HepG2 (cell line): ENCODE measurements around the gene LNX2. TPM values are rescaled to one million over a fixed set of nuclear protein-coding genes. Genes with fewer than 3 reads are reported as not detected.

Experiments
- MYC ChIP-seq: sonication (generic); formaldehyde crosslinking; IDR thresholded peaks from 2 replicates; pipeline ENCODE4 v1.9.0; 2021; ENCODE audit warnings: missing genetic modification reagents, borderline replicate concordance
- NR2F1 ChIP-seq, 2 experiments: fragments of 450-650 bp in 1 of 2; formaldehyde crosslinking in 1 of 2; IDR thresholded peaks; 2 replicates each; pipeline versions ENCODE4 v1.5.0 to v1.6.1; 2016 to 2020; ENCODE audit warnings: mild to moderate bottlenecking in 1 of 2, missing compliant biosample characterization in 1 of 2, missing genetic modification reagents in 1 of 2, moderate library complexity in 1 of 2
- RFX1 ChIP-seq: fragments of 450-650 bp; IDR thresholded peaks from 2 replicates; pipeline ENCODE4 v1.6.1; 2017
- TAF1 ChIP-seq: sonication (generic); formaldehyde crosslinking; IDR thresholded peaks from 2 replicates; pipeline ENCODE4 v1.4.0; 2020; ENCODE audit warnings: missing genetic modification reagents
- ZC3H13 ChIP-seq: sonication (generic); formaldehyde crosslinking; IDR thresholded peaks from 2 replicates; pipeline ENCODE4 v1.8.1; 2023; ENCODE audit warnings: mild to moderate bottlenecking, missing genetic modification reagents, moderate library complexity
- ZNF318 ChIP-seq: sonication (generic); formaldehyde crosslinking; IDR thresholded peaks from 2 replicates; pipeline ENCODE4 v1.4.0; 2020; ENCODE audit warnings: mild to moderate bottlenecking, missing genetic modification reagents
- polyA plus RNA-seq, 8 experiments: library from polyadenylated mRNA; depleted of rRNA in 3 of 8; stranded (reverse) in 7 of 8; unstranded in 1 of 8; fragments of >200 nt; fragmentation: Illumina TruSeq in 4 of 8; extraction: Trizol in 4 of 8; gene quantifications; 2 replicates each; pipeline versions ENCODE4 v1.2.1 to v1.2.3, GENCODE V29; 2011 to 2016; ENCODE audit warnings: low read depth in 4 of 8, missing spikeins in 1 of 8, mixed read lengths in 1 of 8; ENCODE audit not compliant: insufficient read depth in 1 of 8
- total RNA-seq, 5 experiments: library from RNA; depleted of rRNA; stranded (reverse); fragments of >200 nt; fragmentation: Illumina TruSeq; extraction: Trizol; gene quantifications; 2 replicates each; pipeline ENCODE4 v1.2.3, GENCODE V29; 2016; ENCODE audit warnings: low read depth in 1 of 5
- TF ChIP-seq, protein P1 (sequence below): IDR thresholded peaks from 2 replicates; pipeline ENCODE4 v1.6.1; 2012; ENCODE audit warnings: inconsistent platforms

The LNX2 gene
- total and polyA plus RNA-seq, 2 of the 13 experiments (the other 11 are each of a cell fraction or from before 2014, with no cell fraction given) = 9.2 to 9.7 TPM

DNA sequence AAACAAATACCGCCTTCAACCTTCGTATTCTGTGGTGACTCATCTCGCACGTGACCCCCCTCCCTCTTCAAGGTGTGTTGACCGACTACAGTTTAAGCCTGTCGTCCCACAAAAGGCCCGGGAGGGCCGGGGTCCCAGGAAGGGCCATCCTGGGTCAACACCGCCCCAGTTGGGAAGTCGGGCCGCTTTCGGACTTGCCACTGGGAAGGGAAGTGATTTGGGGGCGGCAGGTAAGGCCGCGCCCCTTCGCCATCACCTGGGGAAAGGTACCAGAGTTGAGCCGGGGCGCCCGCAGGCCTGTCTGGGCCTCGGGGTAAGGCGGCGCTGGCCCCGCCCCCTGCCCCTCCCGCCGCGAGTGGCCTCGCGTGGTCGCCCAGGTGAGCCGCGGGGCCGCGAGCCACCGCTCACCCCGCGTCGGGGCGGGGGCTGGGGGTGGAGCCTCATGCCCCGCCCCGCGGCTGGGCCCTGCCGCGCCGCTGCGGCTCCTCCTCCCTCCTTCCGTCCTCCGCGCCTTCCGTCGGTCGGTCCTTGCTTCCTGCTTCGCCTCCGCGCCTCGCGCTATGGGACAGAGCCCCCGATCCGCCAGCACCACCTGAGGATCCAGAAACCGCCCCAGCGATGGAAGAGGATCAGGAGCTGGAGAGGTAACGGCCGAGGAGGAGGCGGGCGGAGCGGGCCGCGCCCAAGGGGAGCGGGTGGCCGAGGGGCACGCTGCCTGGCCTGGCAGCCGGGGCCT, 1.2 kb upstream of the LNX2 start, which contains the start of gene POLR1D (continued):
- TF ChIP-seq NR2F1 (CRISPR knock-in tag; IDR thresholded peaks at IDR 0.05) (no peak), MYC (CRISPR knock-in tag) (peak; percentile 88), RFX1 (no peak), ZC3H13 (CRISPR knock-in tag) (peak; percentile 70; the same call in 1 of the 2 replicates), ZNF318 (CRISPR knock-in tag) (no peak; the same call in 1 of the 2 replicates), TAF1 (CRISPR knock-in tag) (peak; percentile 93)
- TF ChIP-seq, protein P1, sequence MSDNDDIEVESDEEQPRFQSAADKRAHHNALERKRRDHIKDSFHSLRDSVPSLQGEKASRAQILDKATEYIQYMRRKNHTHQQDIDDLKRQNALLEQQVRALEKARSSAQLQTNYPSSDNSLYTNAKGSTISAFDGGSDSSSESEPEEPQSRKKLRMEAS = peak; percentile 73
